PC-9 (cell line): Measurements from ENCODE around the gene OR6B1. TPM values are rescaled to one million over a fixed set of nuclear protein-coding genes. Genes with fewer than 3 reads are reported as not detected.

Experiments
- BruUV-seq: library from RNA; stranded (reverse); fragments of 400-500 nt; replicated peaks from 2 replicates; lab custom pipeline; 2021; lab: Mats Ljungman, UMichigan
- CTCF ChIA-PET: fragments of 300-600 bp; sonication (Branson Sonifier 250); formaldehyde crosslinking; loops from one replicate; lab custom pipeline; 2022; ENCODE audit warnings: antibody characterized with exemption; lab: Charles Lee
- POLR2A ChIA-PET: fragments of 300-600 bp; sonication (Branson Sonifier 250); formaldehyde crosslinking; loops from one replicate; lab custom pipeline; 2022; ENCODE audit warnings: antibody characterized with exemption; ENCODE audit not compliant: unreplicated experiment; lab: Charles Lee
- DNase-seq, 2 experiments: peaks; one replicate each; pipeline versions ENCODE4 v3.0.0 to v3.0.0-alpha.2; 2015 to 2022; ENCODE audit warnings: mixed read lengths in 1 of 2
- H2AFZ ChIP-seq: fragments of 200-600 bp; sonication (generic); 2 replicates; pipeline ENCODE4 v1.8.1; 2017; ENCODE audit warnings: antibody characterized with exemption
- H3F3A ChIP-seq: fragments of 200-600 bp; sonication (generic); 2 replicates; pipeline ENCODE4 v1.8.1; 2017; ENCODE audit warnings: antibody characterized with exemption, mild to moderate bottlenecking, low read depth; ENCODE audit not compliant: insufficient read depth
- H3K27ac ChIP-seq: fragments of 200-600 bp; sonication (generic); 2 replicates; pipeline ENCODE4 v1.6.1; 2016; ENCODE audit warnings: mixed run types
- H3K27me3 ChIP-seq: fragments of 200-600 bp; sonication (generic); 2 replicates; pipeline ENCODE4 v1.6.1; 2016; ENCODE audit warnings: low read depth, mixed run types; ENCODE audit not compliant: insufficient read depth
- H3K36me3 ChIP-seq: fragments of 200-600 bp; sonication (generic); 2 replicates; pipeline ENCODE4 v1.6.1; 2016; ENCODE audit warnings: low read depth, mixed run types
- H3K4me1 ChIP-seq: fragments of 200-600 bp; sonication (generic); replicated peaks from 2 replicates; pipeline ENCODE4 v1.6.1; 2016; ENCODE audit warnings: mixed run types; ENCODE audit not compliant: insufficient read depth
- H3K4me2 ChIP-seq: fragments of 200-600 bp; sonication (generic); 2 replicates; pipeline ENCODE4 v1.6.1; 2017; ENCODE audit warnings: mixed run types
- H3K4me3 ChIP-seq: fragments of 200-600 bp; sonication (generic); 2 replicates; pipeline ENCODE4 v1.6.1; 2016; ENCODE audit warnings: mixed run types
- H3K79me2 ChIP-seq: fragments of 200-600 bp; sonication (generic); 2 replicates; pipeline ENCODE4 v1.6.1; 2017; ENCODE audit warnings: low read depth, mixed run types
- H3K9me2 ChIP-seq: fragments of 200-600 bp; sonication (generic); 2 replicates; pipeline ENCODE4 v1.8.1; 2017; ENCODE audit warnings: mild to moderate bottlenecking; ENCODE audit not compliant: insufficient read depth
- H3K9me3 ChIP-seq: fragments of 200-600 bp; sonication (generic); 2 replicates; pipeline ENCODE4 v1.8.1; 2016; ENCODE audit warnings: low read depth; ENCODE audit not compliant: insufficient read depth
- H4K20me1 ChIP-seq: fragments of 200-600 bp; sonication (generic); 2 replicates; pipeline ENCODE4 v1.8.1; 2017; ENCODE audit not compliant: insufficient read depth
- CTCF ChIP-seq: fragments of 200-600 bp; sonication (generic); conservative IDR thresholded peaks from 2 replicates; pipeline ENCODE4 v1.6.1; 2017; ENCODE audit warnings: mixed run types, antibody characterized with exemption, mild to moderate bottlenecking, moderate library complexity
- EZH2 ChIP-seq: fragments of 200-600 bp; sonication (generic); IDR thresholded peaks from 2 replicates; pipeline ENCODE4 v1.8.0; 2017; ENCODE audit warnings: antibody characterized with exemption, low read depth
- intact Hi-C: fragments of 100-400 bp; cut with micrococcal nuclease; formaldehyde crosslinking; loops from one replicate; pipeline ENCODE4 v1.10.0; 2022; ENCODE audit not compliant: unreplicated experiment
- total RNA-seq: library from RNA; stranded (reverse); gene quantifications from 2 replicates; pipeline ENCODE4 v1.2.3, GENCODE V29; 2021

Gene OR6B1
- total RNA-seq, 1 experiment from 2014 or later = not detected

GRCh38 chr7:144038887-144039286, 38.8 kb downstream of the OR6B1 start:
- Histone ChIP-seq H4K20me1 (no peaks in the 10 kb centered on the region), H3K4me3 (no peak overlapping the region), H3K27me3 (no peaks in the 10 kb centered on the region), H3K4me2 (no peak overlapping the region), H3K36me3 (no peaks in the 10 kb centered on the region), H3K4me1 (no peaks in the 10 kb centered on the region), H3F3A (no peaks in the 10 kb centered on the region), H3K9me2 (no peaks in the 10 kb centered on the region), H3K79me2 (no peaks in the 10 kb centered on the region), H2AFZ (no peak overlapping the region), H3K9me3 (no peaks in the 10 kb centered on the region), H3K27ac (no peak overlapping the region)
- no TSS peak for BruUV-seq
- TF ChIP-seq EZH2 (no peak), CTCF (no peak)
- ChIA-PET POLR2A (no interaction called here), CTCF (no interaction called here)
- DNase-seq = no peak
- intact Hi-C loops = no loop called here

DNA sequence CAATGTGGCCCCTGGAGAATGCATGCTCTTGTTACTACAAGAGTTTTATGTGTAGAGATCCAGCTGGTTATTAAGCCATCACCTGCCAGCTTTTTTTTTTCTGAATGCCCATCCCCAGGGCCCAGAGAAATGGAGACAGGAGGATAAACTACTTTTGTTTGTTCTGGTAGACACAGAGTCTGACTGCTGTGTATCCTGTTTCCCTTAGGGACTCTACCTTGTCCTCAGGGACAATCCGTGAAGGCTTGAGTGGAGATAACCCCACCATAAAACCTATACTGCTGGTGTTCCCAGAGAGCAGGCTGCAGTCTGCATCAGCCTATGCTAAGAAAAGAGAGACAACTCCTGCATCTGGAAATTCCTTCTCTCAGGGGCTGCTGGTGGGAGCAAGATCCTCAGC, 48.5 kb downstream of the OR6B1 start, which contains the start of gene OR2A5:
Gene OR2A5, plus strand, starts transcription at position 301 of the 400 bp plus-strand sequence. CDS start 1,454 bp downstream, outside the sequence.
- Histone ChIP-seq H3K27ac (no peak within 1 kb of the TSS), H4K20me1 (no peaks in the 10 kb centered on the region), H3K27me3 (no peaks in the 10 kb centered on the region), H2AFZ (no peak within 1 kb of the TSS), H3K79me2 (no peaks in the 10 kb centered on the region), H3K4me2 (no peak within 1 kb of the TSS), H3F3A (no peaks in the 10 kb centered on the region), H3K9me2 (no peaks in the 10 kb centered on the region), H3K9me3 (no peaks in the 10 kb centered on the region), H3K4me3 (no peak within 1 kb of the TSS), H3K36me3 (no peaks in the 10 kb centered on the region), H3K4me1 (no peaks in the 10 kb centered on the region)
- TF ChIP-seq EZH2 = no peak
- no peak for TF ChIP-seq CTCF
- BruUV-seq = no TSS peak
- POLR2A ChIA-PET = no interaction called here
- DNase-seq = no peak
- CTCF ChIA-PET = no interaction called here
- intact Hi-C loops = no loop called here

- no peak for DNase-seq
- TF ChIP-seq EZH2 (no peak), CTCF (no peak)
- H3K4me1 ChIP-seq = no peaks in the 10 kb centered on the region
- no peaks in the 10 kb centered on the region for H3K79me2 ChIP-seq
- H3K4me3 ChIP-seq = no peak overlapping the region
- no peaks in the 10 kb centered on the region for H3F3A ChIP-seq
- intact Hi-C loops = no loop called here
- BruUV-seq = no TSS peak
- H3K27ac ChIP-seq = no peak overlapping the region
- H3K4me2 ChIP-seq = no peak overlapping the region
- no peaks in the 10 kb centered on the region for H3K9me2 ChIP-seq
- no peaks in the 10 kb centered on the region for H4K20me1 ChIP-seq
- H2AFZ ChIP-seq = no peak overlapping the region
- H3K9me3 ChIP-seq = no peaks in the 10 kb centered on the region
- ChIA-PET CTCF (no interaction called here), POLR2A (no interaction called here)
- H3K36me3 ChIP-seq = no peaks in the 10 kb centered on the region
- no peaks in the 10 kb centered on the region for H3K27me3 ChIP-seq
Observed at GRCh38 chr7:144049491-144049890, 49.4 kb downstream of the OR6B1 start.
